GM12865 (cell line): ENCODE data around the gene CENPP.

ENCODE experiments used
- DNase-seq: peaks from one replicate; pipeline ENCODE4 v3.0.0; 2010; ENCODE audit warnings: low read depth
- H3K4me3 ChIP-seq: 2 replicates; pipeline ENCODE4 v1.5.1; 2011; ENCODE audit warnings: mild to moderate bottlenecking, low read depth, low read length, control low read depth
- CTCF ChIP-seq: IDR thresholded peaks from 2 replicates; pipeline ENCODE4 v1.5.1; 2011; ENCODE audit warnings: low read length, control low read depth, low read depth, inconsistent platforms; ENCODE audit not compliant: insufficient read depth; ENCODE audit errors: missing control alignments

CENPP gene

GRCh38 chr9:92402360-92402759 is 76.6 kb downstream of the CENPP start:
- DNase-seq, result no peak
- no peak for TF ChIP-seq CTCF

DNA sequence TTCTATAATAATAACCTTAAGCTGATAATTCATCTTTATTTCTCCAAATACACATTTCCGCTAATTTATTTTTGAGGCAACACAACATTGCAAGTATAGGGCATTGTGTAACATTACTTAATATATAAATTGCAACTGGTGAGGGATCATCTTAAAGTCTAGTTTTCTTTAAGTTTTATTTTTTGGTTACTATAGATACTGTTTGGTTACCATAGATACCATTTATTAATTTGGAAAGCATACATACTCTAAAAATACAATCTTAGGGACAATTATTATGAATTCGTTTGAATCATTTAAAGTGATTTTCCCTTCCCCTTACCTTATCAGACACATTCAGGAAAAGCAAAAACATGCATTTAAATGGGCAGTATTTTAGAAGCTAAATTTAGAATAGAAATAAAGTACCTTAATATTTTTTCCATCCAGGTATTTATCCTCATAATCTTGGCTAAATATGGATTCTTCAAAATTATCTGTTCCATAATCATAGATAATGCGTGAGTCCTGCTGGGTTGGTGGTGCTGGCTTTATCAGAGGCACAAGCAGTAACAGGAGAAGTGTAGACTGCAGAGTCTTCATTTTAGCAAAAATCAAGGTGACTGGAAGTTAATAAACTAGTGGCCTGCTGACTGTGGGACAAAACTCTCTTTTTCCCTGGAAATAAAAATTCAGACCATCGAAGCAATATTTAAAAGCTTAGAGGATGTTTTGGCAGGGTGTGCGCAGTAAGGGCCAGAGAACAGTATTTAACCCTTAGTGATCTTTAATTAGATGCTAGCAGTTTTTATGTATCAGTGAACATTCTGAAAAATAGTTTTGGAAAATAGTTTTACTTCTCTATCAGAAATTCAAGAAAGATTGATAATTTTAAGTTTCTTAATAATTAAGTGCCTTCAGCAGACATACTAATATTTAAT is 77.3 kb downstream of the CENPP start:
- TF ChIP-seq CTCF, result no peak
- DNase-seq, result no peak
- no peak overlapping the region for H3K4me3 ChIP-seq

More at GRCh38 chr9:92402360-92402759, 76.6 kb downstream of the CENPP start:
- no peak overlapping the region for H3K4me3 ChIP-seq

DNA sequence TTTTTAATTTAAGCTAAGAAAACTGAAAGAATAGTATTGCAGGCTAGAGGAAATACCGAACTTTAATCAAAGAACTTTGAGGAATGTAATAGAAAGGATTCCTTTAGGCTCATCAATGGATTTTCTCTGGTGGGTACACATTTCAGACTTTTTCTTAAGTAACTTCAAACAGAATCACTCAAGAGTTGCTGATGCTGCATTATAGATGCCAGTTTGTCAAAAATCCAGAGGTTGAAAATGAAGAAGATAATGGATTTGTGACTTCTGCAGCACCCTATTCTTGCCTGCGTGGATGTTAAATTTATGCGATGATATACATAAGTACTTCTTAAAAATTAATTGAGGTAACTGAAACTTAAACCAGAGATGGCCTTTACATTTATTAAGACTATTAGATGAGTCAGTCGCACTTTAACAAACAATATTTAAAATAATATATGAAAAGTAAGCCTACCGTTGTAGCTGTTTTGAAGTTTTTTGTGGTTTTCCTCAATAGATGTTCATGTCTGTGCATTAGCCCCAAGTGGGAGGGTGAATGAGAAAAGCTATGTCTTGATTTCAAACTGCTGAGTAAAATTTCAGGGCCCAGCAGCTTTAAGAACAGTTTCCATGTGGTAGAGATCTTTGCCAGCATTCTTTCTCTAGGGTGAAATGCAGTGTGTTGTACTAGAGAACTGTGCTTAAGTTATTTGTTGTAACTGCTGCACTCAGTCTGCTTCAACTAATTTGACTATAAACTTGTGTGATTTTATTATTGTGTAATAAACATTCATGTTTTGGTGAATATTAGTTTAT is 78.5 kb downstream of the CENPP start, which contains the start of gene OGN:
TSS of gene OGN (minus strand) at position 537 of the 795 bp plus-strand sequence. CDS start 1,171 bp downstream, outside the sequence.
- no peak for TF ChIP-seq CTCF
- no peak within 1 kb of the TSS for H3K4me3 ChIP-seq
- no peak for DNase-seq

- DNase-seq, result no peak
- H3K4me3 ChIP-seq, result no peak overlapping the region
- TF ChIP-seq CTCF, result no peak
Observed at GRCh38 chr9:92405818-92406217, 80.1 kb downstream of the CENPP start.

DNA sequence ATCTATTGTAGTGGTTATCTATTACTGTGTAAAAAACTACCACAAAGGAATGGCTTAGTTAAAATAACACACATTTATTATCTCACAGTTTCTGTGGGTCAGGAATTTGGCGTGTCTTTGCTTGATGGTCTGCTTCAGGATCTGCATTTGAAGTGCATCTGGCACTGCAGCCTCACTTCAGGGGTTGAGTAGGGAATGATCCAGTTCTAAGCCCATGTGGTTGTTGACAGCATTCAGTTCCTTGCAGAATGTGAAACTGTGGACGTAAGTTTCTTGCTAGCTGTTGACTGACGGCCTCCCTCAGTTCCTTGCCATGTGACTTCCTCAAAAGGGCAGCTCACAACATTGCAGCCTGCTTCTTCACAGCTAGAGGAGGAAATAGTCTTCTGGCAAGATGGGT is 80.7 kb downstream of the CENPP start:
- no peak overlapping the region for H3K4me3 ChIP-seq
- TF ChIP-seq CTCF, result no peak
- peak; percentile 54 for DNase-seq

DNA sequence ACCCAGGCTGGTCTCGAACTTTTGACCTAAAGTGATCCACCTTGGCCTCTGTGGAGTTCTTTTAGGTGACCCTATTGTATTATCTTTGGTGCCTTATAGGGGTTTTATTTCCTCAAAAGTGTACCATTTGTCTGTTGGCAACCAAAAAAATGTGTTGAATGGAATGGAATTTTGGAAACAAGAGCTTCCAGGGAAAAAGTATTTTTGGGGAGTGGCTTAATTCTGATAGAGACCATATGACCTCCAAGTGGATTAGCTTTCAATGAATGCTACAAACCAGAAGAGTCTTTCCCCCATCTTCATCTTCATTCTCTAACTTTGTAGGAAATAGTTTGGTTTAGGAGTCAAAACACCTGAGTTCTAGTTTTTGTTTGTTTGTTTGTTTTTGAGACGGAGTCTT is 82.1 kb downstream of the CENPP start:
- no peak for DNase-seq
- TF ChIP-seq CTCF, result no peak
- no peak overlapping the region for H3K4me3 ChIP-seq
